ENCODE results near the gene RTN4RL1. TPM values are rescaled to one million over a fixed set of nuclear protein-coding genes. Genes with fewer than 3 reads are reported as not detected.

Gene RTN4RL1
- total RNA-seq, 2 donors from 2014 or later: 18.2 to 19.6 TPM

DNA sequence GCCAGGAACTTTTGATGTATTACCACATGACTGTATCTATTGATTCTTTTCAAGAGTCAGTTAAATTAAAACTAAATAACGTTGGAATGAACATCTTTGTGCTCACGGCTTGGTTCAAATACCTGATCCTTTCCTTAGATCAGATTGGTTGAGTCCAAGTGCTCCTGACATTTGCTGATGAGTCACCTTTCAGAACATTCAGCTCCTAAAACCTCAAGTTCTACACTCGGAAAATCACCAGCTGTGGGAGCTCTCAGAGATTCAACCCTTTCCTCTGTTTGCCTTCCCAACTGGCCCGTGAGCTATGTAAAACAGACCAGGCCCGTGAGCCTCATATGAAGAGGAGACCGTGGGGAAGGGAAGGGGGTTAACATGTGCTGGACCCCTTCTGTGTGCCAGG is 68.1 kb downstream of the RTN4RL1 start:
- Histone ChIP-seq H3K36me3 (ENCODE audit: control insufficient read depth, insufficient read depth, low read length) (no peaks in the 10 kb centered on the region), H3K27me3 (ENCODE audit: control insufficient read depth, insufficient read depth, low read length, poor library complexity, severe bottlenecking) (no peaks in the 10 kb centered on the region), H3K4me3 (ENCODE audit: low read length) (no peak overlapping the region), H3K4me1 (ENCODE audit: control insufficient read depth, insufficient read depth, low read length) (no peaks in the 10 kb centered on the region), H3K9me3 (ENCODE audit: control insufficient read depth, low read length) (no peaks in the 10 kb centered on the region), H3K9ac (ENCODE audit: extremely low read depth, low read length, poor library complexity, severe bottlenecking) (no peak overlapping the region), H3K27ac (ENCODE audit: low read depth, low read length) (no peak overlapping the region)
- Mint-ChIP-seq H3K36me3 (ENCODE audit: low read depth) (peaks cover 3% of the 10 kb centered on the region), H3K4me3 (no peak overlapping the region), H3K27me3 (ENCODE audit: insufficient read depth) (peaks cover 44% of the 10 kb centered on the region), H3K9me3 (no peaks in the 10 kb centered on the region), H3K27ac (no peak overlapping the region), H3K4me1 (peaks cover 33% of the 10 kb centered on the region)
- TF ChIP-seq CTCF (conservative IDR thresholded peaks at IDR 0.05): no peak
- no peak for DNase-seq
- 84 to 89% methylated on average over 2 to 6 of the region's 6 CpGs for WGBS, 2 experiments (ENCODE audit: insufficient coverage in 1 of 2, insufficient read length in 1 of 2)

- WGBS, 2 experiments (ENCODE audit: insufficient coverage in 1 of 2, insufficient read length in 1 of 2): 18 to 37% methylated on average over 7 to 13 of the region's 13 CpGs
- Mint-ChIP-seq H3K9me3 (peaks cover 2% of the 10 kb centered on the region), H3K4me1 (peaks cover 34% of the 10 kb centered on the region), H3K4me3 (peak overlapping the region; percentile 5), H3K36me3 (ENCODE audit: low read depth) (peaks cover 8% of the 10 kb centered on the region), H3K27me3 (ENCODE audit: insufficient read depth) (peaks cover 48% of the 10 kb centered on the region), H3K27ac (peak overlapping the region; percentile 86)
- peak overlapping the region; percentile 15 for H3K9ac ChIP-seq (ENCODE audit: extremely low read depth, low read length, poor library complexity, severe bottlenecking)
- no peaks in the 10 kb centered on the region for H3K9me3 ChIP-seq (ENCODE audit: control insufficient read depth, low read length)
- no peak overlapping the region for H3K4me3 ChIP-seq (ENCODE audit: low read length)
- H3K4me1 ChIP-seq (ENCODE audit: control insufficient read depth, insufficient read depth, low read length): no peaks in the 10 kb centered on the region
- DNase-seq: peak; percentile 86
- no peaks in the 10 kb centered on the region for H3K27me3 ChIP-seq (ENCODE audit: control insufficient read depth, insufficient read depth, low read length, poor library complexity, severe bottlenecking)
- no peak for TF ChIP-seq CTCF (conservative IDR thresholded peaks at IDR 0.05)
- H3K36me3 ChIP-seq (ENCODE audit: control insufficient read depth, insufficient read depth, low read length): no peaks in the 10 kb centered on the region
- no peak overlapping the region for H3K27ac ChIP-seq (ENCODE audit: low read depth, low read length)
Observed at GRCh38 chr17:1956134-1956533, 69.0 kb downstream of the RTN4RL1 start.

- no peak overlapping the region for H3K9ac ChIP-seq (ENCODE audit: extremely low read depth, low read length, poor library complexity, severe bottlenecking)
- 91 to 94% methylated on average over 3 to 5 of the region's 5 CpGs for WGBS, 2 experiments (ENCODE audit: insufficient coverage in 1 of 2, insufficient read length in 1 of 2)
- DNase-seq: no peak
Observed at GRCh38 chr17:1953831-1954230, 71.3 kb downstream of the RTN4RL1 start.

More at GRCh38 chr17:1953831-1954230, 71.3 kb downstream of the RTN4RL1 start:
- no peaks in the 10 kb centered on the region for H3K36me3 ChIP-seq (ENCODE audit: control insufficient read depth, insufficient read depth, low read length)
- H3K27ac ChIP-seq (ENCODE audit: low read depth, low read length): no peak overlapping the region
- no peak overlapping the region for H3K27ac Mint-ChIP-seq
- H3K36me3 Mint-ChIP-seq (ENCODE audit: low read depth): peaks cover 16% of the 10 kb centered on the region
- no peaks in the 10 kb centered on the region for H3K4me1 ChIP-seq (ENCODE audit: control insufficient read depth, insufficient read depth, low read length)
- TF ChIP-seq CTCF (conservative IDR thresholded peaks at IDR 0.05): no peak
- H3K4me3 ChIP-seq (ENCODE audit: low read length): no peak overlapping the region
- peaks cover 22% of the 10 kb centered on the region for H3K4me1 Mint-ChIP-seq
- peaks cover 51% of the 10 kb centered on the region for H3K27me3 Mint-ChIP-seq (ENCODE audit: insufficient read depth)
- no peaks in the 10 kb centered on the region for H3K27me3 ChIP-seq (ENCODE audit: control insufficient read depth, insufficient read depth, low read length, poor library complexity, severe bottlenecking)
- H3K9me3 ChIP-seq (ENCODE audit: control insufficient read depth, low read length): no peaks in the 10 kb centered on the region
- peaks cover 2% of the 10 kb centered on the region for H3K9me3 Mint-ChIP-seq
- no peak overlapping the region for H3K4me3 Mint-ChIP-seq

Measured in endodermal cell (in vitro differentiated cells).